Stimulated activated CD8-positive, alpha-beta memory T cell treated with anti-CD3 and anti-CD28 coated beads, Interleukin-4, amount 100 ng/mL, for 4 hours (primary cell): Measurements from ENCODE around the gene SPTBN5.
A peak's percentile ranks its signal among the peaks of the same experiment; 100 is the strongest.

Experiments
- DNase-seq, 2 donors: peaks; one replicate each; pipeline ENCODE4 v3.0.0-alpha.2; 2020; ENCODE audit warnings: low read depth in 2 of 2, low spot score in 1 of 2

SPTBN5 gene

DNA sequence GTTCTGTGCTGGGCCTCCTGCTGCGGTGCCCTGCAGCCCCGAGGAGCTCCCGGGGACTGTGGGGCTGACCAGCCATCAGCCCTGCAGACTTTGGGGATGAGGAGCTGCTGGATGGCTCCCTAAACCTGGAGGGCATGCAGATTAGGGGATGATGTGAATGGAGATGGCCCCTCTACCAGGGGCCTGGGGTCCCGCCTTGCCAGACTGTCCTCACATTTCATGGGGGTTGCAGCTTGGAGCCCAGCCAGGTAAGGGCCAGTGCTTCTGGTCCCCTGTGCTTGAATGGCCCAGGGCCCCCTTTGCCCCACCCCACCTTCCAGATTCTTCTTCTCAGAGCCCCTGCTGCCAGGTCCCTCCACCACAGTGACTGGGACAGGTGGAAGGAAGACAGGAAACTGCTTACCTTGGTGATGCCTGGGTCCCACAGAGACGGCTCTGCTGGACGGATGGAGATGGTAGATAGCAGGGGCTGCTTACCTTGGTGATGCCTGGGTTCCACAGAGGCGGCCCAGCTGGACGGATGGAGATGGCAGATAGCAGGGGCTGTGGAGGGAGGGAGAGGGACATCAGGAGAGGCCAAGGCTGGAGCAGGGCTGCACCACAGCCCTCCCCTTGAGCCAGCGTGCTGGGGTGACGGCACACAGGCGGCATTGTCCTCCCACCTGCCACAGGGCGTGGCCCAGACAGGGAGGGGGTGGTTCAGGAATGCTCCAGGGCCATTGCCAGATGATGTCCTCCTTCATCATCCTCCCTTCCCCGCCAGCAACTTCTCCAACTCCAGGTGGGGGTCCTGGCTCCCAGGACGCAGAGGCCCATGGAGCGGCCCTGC lies at the start of gene SPTBN5:
SPTBN5 (minus strand) TSS at position 632 of the 829 bp plus-strand sequence; CDS start at position 76, 556 bp downstream.
- DNase-seq, result no peak

DNA sequence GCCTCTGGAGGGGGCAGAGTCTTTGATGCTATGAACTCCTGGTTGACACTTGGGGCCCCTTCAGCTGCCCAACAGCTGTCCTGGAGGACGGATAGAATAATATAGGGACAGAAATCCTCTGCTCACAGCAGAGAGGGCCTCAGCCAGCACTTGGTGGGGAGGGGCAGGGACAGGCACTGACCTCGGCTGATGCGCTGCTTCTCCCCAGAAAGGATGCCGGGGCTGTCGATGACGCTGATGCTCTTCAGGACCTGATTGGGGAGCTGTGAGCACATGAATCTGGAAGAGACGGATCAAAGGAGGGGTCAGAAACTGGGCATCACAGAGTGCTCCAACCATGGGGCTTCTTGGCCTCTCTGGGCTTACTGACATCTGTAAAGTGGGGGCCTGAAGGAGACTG lies 49.0 kb upstream of the SPTBN5 start:
- DNase-seq, result no peak

DNA sequence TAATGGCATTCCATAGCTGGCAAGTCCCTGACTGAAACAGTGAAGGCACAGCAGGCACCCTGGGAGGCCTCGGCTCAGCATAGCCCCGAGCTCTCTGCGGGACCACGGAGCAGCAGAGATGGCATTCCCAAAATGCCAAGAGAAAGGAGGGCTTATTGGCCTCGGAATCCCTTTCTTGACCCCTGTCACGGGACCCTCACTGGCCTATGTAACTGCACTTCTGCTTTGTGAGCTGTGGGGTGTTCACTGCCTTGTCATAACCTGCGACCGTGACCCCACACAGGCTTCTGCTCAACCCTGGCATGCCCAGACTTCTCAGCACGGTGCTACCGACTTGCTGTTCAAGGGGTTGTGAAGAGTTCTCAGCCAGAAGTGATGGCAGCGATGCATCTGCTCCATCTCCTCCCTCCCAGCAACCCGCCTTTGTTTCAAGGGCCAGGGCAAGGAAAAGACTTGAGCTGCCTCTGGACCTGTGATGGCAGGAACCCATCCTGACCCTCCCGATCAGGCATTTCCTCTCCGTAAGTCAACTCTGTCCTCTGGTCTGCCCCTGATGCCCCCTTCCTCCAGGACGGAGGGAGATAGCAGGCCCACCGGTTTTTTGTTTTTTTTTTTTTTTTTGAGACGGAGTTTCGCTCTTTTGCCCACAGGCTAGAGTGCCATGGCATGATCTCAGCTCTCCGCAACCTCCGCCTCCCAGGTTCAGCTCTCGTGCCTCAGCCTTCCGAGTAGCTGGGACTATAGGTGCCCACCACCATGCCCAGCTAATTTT lies 48.0 kb upstream of the SPTBN5 start:
- no peak for DNase-seq

- DNase-seq, result peak in 1 of 2 donors; percentile 28
Measured at GRCh38 chr15:41940441-41940857, 46.6 kb upstream of the SPTBN5 start.

DNA sequence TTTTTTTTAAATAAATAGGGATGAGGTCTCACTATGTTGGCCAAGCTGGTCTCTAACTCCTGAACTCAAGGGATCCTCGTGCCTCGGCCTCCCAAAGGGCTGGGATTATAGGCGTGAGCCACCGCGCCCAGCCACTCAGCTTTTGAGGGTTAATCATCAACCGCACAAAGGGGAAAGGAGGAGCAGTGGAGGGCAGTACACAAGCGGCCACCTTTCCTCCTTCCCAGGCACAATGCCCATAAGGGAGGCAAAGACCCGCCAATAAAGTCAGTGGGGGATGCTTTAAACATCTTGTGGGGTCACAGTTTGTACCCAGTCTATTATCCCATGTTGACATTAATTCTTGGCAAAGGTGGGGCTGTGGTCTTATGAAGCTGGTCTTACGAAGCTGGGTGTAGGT lies 46.1 kb upstream of the SPTBN5 start:
- DNase-seq, result no peak

GRCh38 chr15:41937568-41937923 lies 43.7 kb upstream of the SPTBN5 start:
- no peak for DNase-seq

DNA sequence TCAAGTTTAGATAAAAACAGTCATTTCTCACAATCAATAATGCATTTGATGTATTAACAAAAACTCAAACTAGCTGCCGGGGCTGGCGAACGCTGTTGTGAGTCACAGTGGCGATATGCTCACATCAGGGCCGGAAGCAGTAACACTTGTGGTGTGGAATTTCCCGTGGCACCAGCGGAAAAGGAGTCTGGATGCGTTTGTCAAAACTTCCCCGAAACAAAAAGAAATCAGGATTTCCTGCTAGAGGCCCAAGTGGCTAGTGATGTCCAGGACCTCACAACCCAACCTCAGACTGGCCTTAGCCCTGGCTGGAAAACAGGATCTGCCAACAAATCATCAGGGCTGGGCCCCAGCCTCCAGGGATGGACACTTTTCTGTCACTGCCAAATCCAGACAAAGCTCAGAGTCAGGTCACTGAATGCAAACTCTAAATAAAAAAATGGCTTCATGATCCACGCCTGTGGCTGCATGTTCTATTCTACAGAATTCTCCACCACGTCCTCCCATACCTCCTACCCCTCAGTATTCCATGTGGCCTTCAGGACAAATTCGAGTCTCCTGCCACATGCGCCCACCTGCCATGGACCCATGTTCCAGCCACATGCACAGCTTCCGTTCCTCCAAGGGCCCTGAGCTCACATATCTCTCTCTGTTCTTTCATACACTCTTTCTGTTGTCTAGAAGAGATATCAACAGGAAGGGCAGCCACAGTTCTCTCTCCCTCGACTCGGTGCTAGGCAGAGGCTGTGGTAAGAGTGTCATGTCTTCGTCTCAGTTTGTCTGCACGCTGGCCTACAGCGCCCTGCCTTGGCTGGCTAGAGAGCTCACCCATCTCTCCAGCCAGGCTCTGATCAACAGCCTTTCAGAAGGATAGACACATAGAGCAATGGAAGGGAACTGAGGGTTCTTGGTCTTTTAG lies 43.1 kb upstream of the SPTBN5 start:
- peak; percentile 40 to 53 for DNase-seq

DNA sequence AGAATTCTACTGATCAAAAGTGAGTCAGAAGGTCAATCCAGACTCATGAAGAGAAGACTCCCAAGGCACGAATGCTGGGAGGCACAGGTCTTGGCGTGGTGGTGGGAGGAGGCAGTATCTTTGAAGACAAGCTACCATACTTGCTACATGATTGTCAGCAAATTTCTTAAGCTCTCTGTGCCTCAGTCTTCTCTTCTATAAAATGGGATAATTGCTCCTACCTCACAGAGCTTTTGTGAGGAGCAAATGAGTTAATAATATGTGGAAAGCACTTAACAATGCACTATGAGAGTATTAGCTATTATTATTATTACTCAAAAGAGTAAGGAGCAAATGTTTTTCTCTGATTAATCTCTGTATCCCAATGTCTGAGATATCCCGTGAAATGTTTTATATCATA lies 42.3 kb upstream of the SPTBN5 start:
- no peak for DNase-seq

GRCh38 chr15:41935566-41936020 lies 41.7 kb upstream of the SPTBN5 start:
- DNase-seq, result no peak

- peak; percentile 43 to 45 for DNase-seq
Measured at GRCh38 chr15:41934843-41935242, 41.0 kb upstream of the SPTBN5 start.

GRCh38 chr15:41933771-41934170 lies 39.9 kb upstream of the SPTBN5 start:
- no peak for DNase-seq

GRCh38 chr15:41933326-41933725 lies 39.5 kb upstream of the SPTBN5 start:
- DNase-seq, result no peak

GRCh38 chr15:41932511-41933289 lies 38.8 kb upstream of the SPTBN5 start:
- no peak for DNase-seq

DNA sequence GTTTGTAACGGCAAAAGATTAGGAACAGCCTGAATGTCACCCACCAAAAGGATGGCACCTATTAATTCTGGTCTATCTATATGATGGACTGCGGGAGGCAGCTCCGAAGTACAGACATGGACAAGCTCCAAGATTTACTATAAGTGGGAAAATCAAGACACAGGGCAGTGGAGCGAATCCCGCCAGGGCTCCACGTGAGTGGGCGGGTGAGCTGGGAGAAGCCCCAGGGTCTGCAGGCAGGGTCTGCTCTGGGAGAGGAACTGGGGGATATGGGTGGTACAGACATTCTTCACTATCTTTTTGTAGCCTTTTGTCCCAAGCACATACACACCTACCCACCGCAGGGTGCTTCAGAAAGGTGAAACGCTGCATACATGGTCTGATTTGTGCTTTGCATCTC lies 38.2 kb upstream of the SPTBN5 start:
- DNase-seq, result no peak

GRCh38 chr15:41930867-41931222 lies 37.0 kb upstream of the SPTBN5 start:
- no peak for DNase-seq

DNA sequence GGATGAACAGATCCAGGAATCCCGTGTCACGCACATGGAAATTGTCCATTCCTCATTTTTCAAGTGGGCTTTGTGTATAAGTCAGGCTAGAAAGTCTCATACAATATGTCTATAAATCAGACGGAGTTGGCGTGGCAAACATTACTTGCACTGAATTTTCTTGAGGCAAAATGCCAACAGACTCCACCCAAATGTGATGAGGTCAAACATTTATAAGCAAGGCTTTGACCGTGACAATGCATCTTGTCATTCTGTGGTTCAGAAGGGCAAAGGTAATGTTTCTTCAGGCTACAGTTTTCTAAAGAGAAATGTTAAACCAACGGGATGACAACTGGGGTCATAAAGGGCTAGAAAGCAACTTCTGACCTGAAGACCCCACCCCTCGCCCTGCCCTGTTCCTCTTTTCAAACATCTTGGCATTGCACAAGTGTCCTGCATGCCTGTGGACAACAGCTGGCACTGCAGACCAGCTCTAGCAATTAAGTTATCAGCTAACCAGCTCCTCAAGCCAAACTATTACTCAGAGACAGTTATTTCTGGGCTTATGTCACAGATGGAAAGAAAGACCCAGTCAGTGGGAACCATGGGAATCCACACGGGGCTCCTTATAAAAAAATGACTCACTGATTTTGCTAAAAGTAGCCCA lies 36.5 kb upstream of the SPTBN5 start:
- DNase-seq, result no peak

DNA sequence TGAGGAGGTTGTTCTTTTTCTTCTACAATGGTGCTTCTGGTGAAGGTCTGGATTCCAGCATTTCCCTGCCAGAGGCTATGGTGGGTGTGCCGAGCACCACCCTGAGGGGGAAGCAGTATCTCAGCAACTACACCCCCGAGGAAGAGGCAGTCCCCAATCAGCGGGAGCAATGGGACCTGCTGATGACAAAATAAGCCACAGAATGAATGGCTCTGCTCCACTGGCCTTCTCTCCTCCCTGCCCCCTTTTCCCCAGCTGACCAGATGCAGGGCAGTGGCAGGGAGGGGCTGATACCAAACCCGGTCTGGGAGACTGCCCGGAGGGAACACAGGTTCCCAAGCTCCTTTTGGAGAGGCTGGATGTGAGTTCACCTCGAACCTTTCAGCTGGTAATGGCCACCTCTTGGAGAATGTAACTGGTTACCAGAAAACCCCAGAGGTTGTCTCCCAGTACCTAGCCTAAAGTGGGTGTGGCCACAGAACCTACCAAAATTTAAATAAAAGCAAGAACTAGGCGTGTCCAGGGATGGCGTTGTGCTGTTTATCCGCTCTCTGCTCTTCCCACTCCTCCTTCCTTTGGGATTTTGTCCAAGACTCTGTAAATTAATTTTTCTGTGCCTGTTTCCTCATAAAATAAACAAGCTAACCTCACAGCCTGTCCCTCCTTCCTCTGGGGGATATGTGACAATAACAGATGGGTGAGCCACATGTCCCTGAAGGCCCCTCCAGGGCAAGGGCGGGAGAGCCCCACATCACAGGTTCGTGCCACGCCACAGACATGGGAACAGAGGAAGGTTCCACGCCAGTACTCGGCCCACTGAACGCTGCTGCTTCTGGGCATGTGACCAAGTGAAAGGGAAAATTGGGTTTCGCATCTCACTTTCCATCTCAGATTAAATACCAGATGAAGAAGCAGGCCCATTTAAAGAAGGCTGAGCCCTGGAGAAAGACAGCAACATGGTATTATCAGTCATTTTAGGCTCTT lies 35.1 kb upstream of the SPTBN5 start:
- no peak for DNase-seq

DNA sequence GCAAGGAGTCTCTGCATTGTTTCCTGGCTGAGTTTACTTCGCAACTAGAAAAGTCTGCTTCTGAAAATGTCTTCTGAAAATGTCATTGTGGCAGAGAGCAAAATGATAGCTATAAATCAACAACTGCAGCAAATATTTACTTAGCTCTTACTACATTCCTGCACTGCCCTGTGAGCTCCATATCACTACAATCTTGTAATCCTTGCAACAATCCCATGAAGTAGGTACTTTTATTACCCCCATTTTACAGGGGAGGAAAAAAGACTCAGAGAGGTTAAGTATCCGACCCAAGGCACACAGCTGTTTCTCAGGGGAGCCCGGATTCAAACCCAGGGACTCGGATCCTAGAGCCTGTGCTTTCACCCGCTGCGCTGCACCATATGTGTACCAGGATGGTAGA lies 34.2 kb upstream of the SPTBN5 start:
- DNase-seq, result no peak

GRCh38 chr15:41927536-41927935 lies 33.7 kb upstream of the SPTBN5 start:
- DNase-seq, result no peak
